Naive thymus-derived CD4-positive, alpha-beta T cell (primary cell): ENCODE data around the gene R3HCC1L. TPM values are rescaled to one million over a fixed set of nuclear protein-coding genes. Genes with fewer than 3 reads are reported as not detected.

Experiments used
- ATAC-seq: fragments of 150-1000 bp; cut with Tn5 transposase; 2 replicates; pipeline ENCODE4 v1.10.0; 2021; ENCODE audit warnings: mild to moderate bottlenecking, moderate library complexity
- CTCF ChIA-PET: fragments of 350-600 bp; sonication (Branson Sonifier 250); formaldehyde crosslinking; loops from one replicate; lab custom pipeline; 2021; ENCODE audit warnings: antibody characterized with exemption; lab: Charles Lee
- POLR2A ChIA-PET: fragments of 350-600 bp; sonication (Branson Sonifier 250); formaldehyde crosslinking; loops from one replicate; lab custom pipeline; 2021; ENCODE audit warnings: antibody characterized with exemption, inconsistent platforms; lab: Charles Lee
- DNase-seq, 9 donors: peaks; one replicate each; pipeline versions ENCODE4 v3.0.0 to v3.0.0-alpha.2; 2020 to 2022; ENCODE audit warnings: mixed read lengths in 1 of 9
- H3K27ac ChIP-seq: one replicate; pipeline ENCODE4 v1.7.0; 2013; ENCODE audit warnings: mild to moderate bottlenecking, low read depth, low read length, moderate library complexity
- H3K27me3 ChIP-seq, 2 donors: one replicate each; pipeline ENCODE4 v1.7.0; 2013; ENCODE audit warnings: low read length in 2 of 2, mild to moderate bottlenecking in 2 of 2, moderate library complexity in 2 of 2; ENCODE audit not compliant: control insufficient read depth in 2 of 2, insufficient read depth in 2 of 2
- H3K36me3 ChIP-seq, 3 experiments: 1 replicate in 2 of 3; 2 replicates in 1 of 3; pipeline ENCODE4 v1.7.0; 2013; ENCODE audit warnings: low read length in 3 of 3, mild to moderate bottlenecking in 3 of 3, moderate library complexity in 1 of 3; ENCODE audit not compliant: insufficient read depth in 3 of 3, control insufficient read depth in 2 of 3
- H3K4me1 ChIP-seq, 2 donors: one replicate each; pipeline ENCODE4 v1.7.0; 2013; ENCODE audit warnings: low read length in 2 of 2, mild to moderate bottlenecking in 2 of 2, moderate library complexity in 1 of 2; ENCODE audit not compliant: control insufficient read depth in 2 of 2, insufficient read depth in 2 of 2
- H3K4me3 ChIP-seq: 2 replicates; pipeline ENCODE4 v1.7.0; 2013; ENCODE audit warnings: mild to moderate bottlenecking, low read length
- H3K9me3 ChIP-seq, 3 experiments: 1 replicate in 2 of 3; 2 replicates in 1 of 3; pipeline ENCODE4 v1.7.0; 2013; ENCODE audit warnings: low read length in 3 of 3; ENCODE audit not compliant: control insufficient read depth in 2 of 3
- H3K27ac Mint-ChIP-seq, 9 donors: one replicate each; pipeline ENCODE4 v1.8.0; 2020 to 2022; ENCODE audit warnings: mixed read lengths in 9 of 9, mild to moderate bottlenecking in 8 of 9, moderate library complexity in 5 of 9, inconsistent platforms in 2 of 9
- H3K27me3 Mint-ChIP-seq, 5 donors: one replicate each; pipeline ENCODE4 v1.8.0; 2021 to 2022; ENCODE audit warnings: mixed read lengths in 5 of 5, mild to moderate bottlenecking in 1 of 5
- H3K36me3 Mint-ChIP-seq, 5 donors: one replicate each; pipeline ENCODE4 v1.8.0; 2020 to 2022; ENCODE audit warnings: mixed read lengths in 5 of 5, mild to moderate bottlenecking in 3 of 5, inconsistent platforms in 1 of 5
- H3K4me1 Mint-ChIP-seq, 7 donors: one replicate each; pipeline ENCODE4 v1.8.0; 2020 to 2022; ENCODE audit warnings: mixed read lengths in 7 of 7, mild to moderate bottlenecking in 3 of 7, inconsistent platforms in 1 of 7
- H3K4me3 Mint-ChIP-seq, 10 donors: one replicate each; pipeline ENCODE4 v1.8.0; 2020 to 2022; ENCODE audit warnings: mild to moderate bottlenecking in 10 of 10, mixed read lengths in 10 of 10, moderate library complexity in 6 of 10, inconsistent platforms in 2 of 10
- H3K9me3 Mint-ChIP-seq, 11 donors: one replicate each; pipeline ENCODE4 v1.8.0; 2020 to 2022; ENCODE audit warnings: mixed read lengths in 11 of 11, mild to moderate bottlenecking in 4 of 11, inconsistent platforms in 1 of 11, moderate library complexity in 1 of 11
- intact Hi-C, 2 donors: fragments of 100-400 bp; cut with micrococcal nuclease; formaldehyde crosslinking; loops; one replicate each; pipeline ENCODE4 v1.15.1; 2023
- polyA plus RNA-seq, 2 donors: library from polyadenylated mRNA; unstranded; fragments of 300-500 nt; fragmentation: Illumina TruSeq; gene quantifications; one replicate each; pipeline ENCODE4 v1.2.3, GENCODE V29; 2021
- total RNA-seq, 6 experiments: library from RNA in 5 of 6; stranded (reverse) in 5 of 6; gene quantifications; 1 replicate in 5 of 6; 2 replicates in 1 of 6; pipeline ENCODE4 v1.2.3 and lab custom pipeline; 2021 to 2026

Gene R3HCC1L
- total and polyA plus RNA-seq, 7 experiments from 2014 or later = 9.6 to 25.3 (median 19.6) TPM

- POLR2A ChIA-PET = no interaction called here
- peak overlapping the region in 4 of 10 donors; percentile 61 to 77 (median 64) for H3K4me3 Mint-ChIP-seq
- H3K4me3 ChIP-seq = no peak overlapping the region
- CTCF ChIA-PET = no interaction called here
- H3K4me1 ChIP-seq = no peaks in the 10 kb centered on the region
- DNase-seq (no peak), ATAC-seq (no peak)
- H3K27me3 ChIP-seq = peaks cover 0 to 9% of the 10 kb centered on the region in 2 donors
- peaks cover 43 to 71% (median 56%) of the 10 kb centered on the region in 5 donors for H3K27me3 Mint-ChIP-seq
- H3K4me1 Mint-ChIP-seq = peaks cover 0 to 17% (median 6%) of the 10 kb centered on the region in 7 donors
- no peak overlapping the region for H3K27ac Mint-ChIP-seq
- H3K27ac ChIP-seq = no peak overlapping the region
- intact Hi-C loops = no loop called here
- H3K36me3 Mint-ChIP-seq = no peaks in the 10 kb centered on the region
- no peaks in the 10 kb centered on the region for H3K9me3 ChIP-seq
- no peaks in the 10 kb centered on the region for H3K36me3 ChIP-seq
- no peaks in the 10 kb centered on the region for H3K9me3 Mint-ChIP-seq
Observed at GRCh38 chr10:98269435-98269912, 135.0 kb downstream of the R3HCC1L start.

- H3K4me3 ChIP-seq = no peak overlapping the region
- peaks cover 46 to 74% (median 56%) of the 10 kb centered on the region in 5 donors for H3K27me3 Mint-ChIP-seq
- H3K4me1 Mint-ChIP-seq = peaks cover 0 to 17% (median 6%) of the 10 kb centered on the region in 7 donors
- ChIA-PET POLR2A (no interaction called here), CTCF (no interaction called here)
- intact Hi-C loops = no loop called here
- H3K27me3 ChIP-seq = peaks cover 0 to 9% of the 10 kb centered on the region in 2 donors
- H3K4me1 ChIP-seq = no peaks in the 10 kb centered on the region
- ATAC-seq (no peak), DNase-seq (no peak)
- H3K4me3 Mint-ChIP-seq = peak overlapping the region in 2 of 10 donors; percentile 13 to 51
- H3K27ac Mint-ChIP-seq = no peak overlapping the region
- no peak overlapping the region for H3K27ac ChIP-seq
- H3K9me3 ChIP-seq = no peaks in the 10 kb centered on the region
- H3K36me3 ChIP-seq = no peaks in the 10 kb centered on the region
- H3K36me3 Mint-ChIP-seq = no peaks in the 10 kb centered on the region
- H3K9me3 Mint-ChIP-seq = no peaks in the 10 kb centered on the region
Observed at GRCh38 chr10:98270073-98270740, 135.8 kb downstream of the R3HCC1L start.

GRCh38 chr10:98270786-98271185 lies 136.3 kb downstream of the R3HCC1L start:
- peaks cover 0 to 9% of the 10 kb centered on the region in 2 donors for H3K27me3 ChIP-seq
- Mint-ChIP-seq H3K27ac (no peak overlapping the region), H3K27me3 (peaks cover 52 to 73% (median 56%) of the 10 kb centered on the region in 5 donors), H3K36me3 (no peaks in the 10 kb centered on the region), H3K4me3 (no peak overlapping the region), H3K4me1 (peaks cover 0 to 17% (median 6%) of the 10 kb centered on the region in 7 donors), H3K9me3 (no peaks in the 10 kb centered on the region)
- no peaks in the 10 kb centered on the region for H3K36me3 ChIP-seq
- DNase-seq (no peak), ATAC-seq (no peak)
- no peak overlapping the region for H3K4me3 ChIP-seq
- H3K9me3 ChIP-seq = no peaks in the 10 kb centered on the region
- intact Hi-C loops = no loop called here
- POLR2A ChIA-PET = no interaction called here
- H3K27ac ChIP-seq = no peak overlapping the region
- H3K4me1 ChIP-seq = no peaks in the 10 kb centered on the region
- CTCF ChIA-PET = no interaction called here

GRCh38 chr10:98272245-98272644 lies 137.8 kb downstream of the R3HCC1L start:
- ChIA-PET CTCF (no interaction called here), POLR2A (no interaction called here)
- Histone ChIP-seq H3K27me3 (peaks cover 0 to 9% of the 10 kb centered on the region in 2 donors), H3K36me3 (no peaks in the 10 kb centered on the region), H3K4me1 (no peaks in the 10 kb centered on the region), H3K27ac (no peak overlapping the region), H3K4me3 (no peak overlapping the region), H3K9me3 (no peaks in the 10 kb centered on the region)
- Mint-ChIP-seq H3K9me3 (no peaks in the 10 kb centered on the region), H3K27me3 (peaks cover 39 to 61% (median 45%) of the 10 kb centered on the region in 5 donors), H3K27ac (peak overlapping the region in 1 of 9 donors; percentile 16), H3K4me3 (no peak overlapping the region), H3K4me1 (peaks cover 0 to 11% (median 0%) of the 10 kb centered on the region in 7 donors), H3K36me3 (no peaks in the 10 kb centered on the region)
- intact Hi-C loops = no loop called here
- no peak for ATAC-seq
- DNase-seq = no peak

GRCh38 chr10:98272656-98273055 lies 138.2 kb downstream of the R3HCC1L start:
- ATAC-seq (no peak), DNase-seq (no peak)
- ChIA-PET POLR2A (no interaction called here), CTCF (no interaction called here)
- Mint-ChIP-seq H3K4me1 (peaks cover 0 to 10% (median 0%) of the 10 kb centered on the region in 7 donors), H3K27me3 (peaks cover 38 to 58% (median 41%) of the 10 kb centered on the region in 5 donors), H3K9me3 (no peaks in the 10 kb centered on the region), H3K27ac (peak overlapping the region in 1 of 9 donors; percentile 16), H3K36me3 (no peaks in the 10 kb centered on the region), H3K4me3 (no peak overlapping the region)
- Histone ChIP-seq H3K9me3 (no peaks in the 10 kb centered on the region), H3K36me3 (no peaks in the 10 kb centered on the region), H3K27ac (no peak overlapping the region), H3K27me3 (peaks cover 0 to 9% of the 10 kb centered on the region in 2 donors), H3K4me1 (no peaks in the 10 kb centered on the region), H3K4me3 (no peak overlapping the region)
- intact Hi-C loops = no loop called here

GRCh38 chr10:98273057-98273850 lies 138.8 kb downstream of the R3HCC1L start:
- H3K27me3 ChIP-seq = peaks cover 0 to 9% of the 10 kb centered on the region in 2 donors
- ChIA-PET POLR2A (no interaction called here), CTCF (no interaction called here)
- no peak overlapping the region for H3K4me3 ChIP-seq
- Mint-ChIP-seq H3K4me3 (no peak overlapping the region), H3K9me3 (no peaks in the 10 kb centered on the region), H3K27me3 (peaks cover 38 to 55% (median 39%) of the 10 kb centered on the region in 5 donors), H3K4me1 (peaks cover 0 to 7% (median 0%) of the 10 kb centered on the region in 7 donors), H3K36me3 (no peaks in the 10 kb centered on the region), H3K27ac (no peak overlapping the region)
- no peaks in the 10 kb centered on the region for H3K4me1 ChIP-seq
- intact Hi-C loops = no loop called here
- DNase-seq = no peak
- ATAC-seq = no peak
- no peak overlapping the region for H3K27ac ChIP-seq
- H3K36me3 ChIP-seq = no peaks in the 10 kb centered on the region
- no peaks in the 10 kb centered on the region for H3K9me3 ChIP-seq
